Measurements from ENCODE around the gene PI4KB. TPM values are rescaled to one million over a fixed set of nuclear protein-coding genes. Genes with fewer than 3 reads are reported as not detected.

PI4KB gene
- total RNA-seq, 2 experiments from 2014 or later: 38.0 to 50.6 TPM

GRCh38 chr1:151325231-151325630, 2.0 kb downstream of the PI4KB start:
- ChIA-PET POLR2A (no interaction called here), CTCF (ENCODE audit: unreplicated experiment) (no interaction called here)
- Histone ChIP-seq H3K4me3 (ENCODE audit: low read depth, low read length, poor library complexity, severe bottlenecking) (no peak overlapping the region), H2AFZ (ENCODE audit: low read length) (no peak overlapping the region), H3K36me3 (ENCODE audit: insufficient read depth, low read length) (peaks cover 41% of the 10 kb centered on the region), H3K4me2 (ENCODE audit: low read length) (peak overlapping the region; percentile 90; the same call in 1 of the 2 replicates), H3K9me2 (ENCODE audit: insufficient read depth, low read length) (no peaks in the 10 kb centered on the region), H3K27ac (ENCODE audit: low read depth, low read length, poor library complexity, severe bottlenecking) (no peak overlapping the region), H3K79me2 (ENCODE audit: insufficient read depth, low read depth, low read length) (peaks cover 17% of the 10 kb centered on the region), H3K4me1 (ENCODE audit: insufficient read depth, low read length, poor library complexity, severe bottlenecking) (peaks cover 23% of the 10 kb centered on the region), H4K20me1 (ENCODE audit: insufficient read depth, low read length) (no peaks in the 10 kb centered on the region), H3K9me3 (ENCODE audit: low read length) (no peaks in the 10 kb centered on the region)
- intact Hi-C loops (cut with micrococcal nuclease; ENCODE audit: unreplicated experiment): loop anchor here (5.0 kb wide), 1 partner anchor 43 kb away; the partner anchor contains the start of gene ZNF687
- TF ChIP-seq EZH2phosphoT487 (IDR thresholded peaks at IDR 0.05; ENCODE audit: borderline replicate concordance, low read depth, low read length) (no peak), CTCF (conservative IDR thresholded peaks at IDR 0.05; ENCODE audit: low read length) (no peak)
- DNase-seq (ENCODE audit: low spot score): no peak
- BruUV-seq (replicated peaks): no TSS peak

DNA sequence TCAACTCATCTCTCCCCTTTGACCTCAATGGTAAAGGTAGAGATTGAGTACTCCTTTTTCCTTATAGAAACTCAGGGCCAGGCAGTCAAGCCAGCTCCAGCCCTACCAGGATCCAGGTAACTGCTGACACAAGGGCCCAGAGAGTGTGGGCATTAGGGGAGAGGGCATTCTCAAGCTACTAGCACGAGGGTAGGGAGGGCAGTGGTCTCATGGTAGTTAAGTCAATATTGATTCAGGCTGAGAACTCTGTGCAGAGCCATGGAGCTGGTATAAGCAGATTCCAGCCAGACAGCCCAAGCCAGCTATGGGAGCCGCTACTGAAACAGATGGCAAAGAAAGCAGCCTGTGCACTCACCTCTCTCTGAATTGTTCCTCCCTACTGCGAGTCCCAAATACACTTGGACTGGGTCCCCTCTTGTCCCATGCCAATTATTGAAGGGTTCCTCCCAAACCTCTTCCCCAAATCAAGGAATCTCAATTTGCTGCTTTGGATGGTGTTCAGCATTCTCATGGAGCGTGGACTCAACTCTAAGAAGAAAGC, 2.8 kb downstream of the PI4KB start:
- DNase-seq (ENCODE audit: low spot score): no peak
- no peak overlapping the region for H3K27ac ChIP-seq (ENCODE audit: low read depth, low read length, poor library complexity, severe bottlenecking)
- H3K9me2 ChIP-seq (ENCODE audit: insufficient read depth, low read length): no peaks in the 10 kb centered on the region
- H2AFZ ChIP-seq (ENCODE audit: low read length): no peak overlapping the region
- no peaks in the 10 kb centered on the region for H3K9me3 ChIP-seq (ENCODE audit: low read length)
- intact Hi-C loops (cut with micrococcal nuclease; ENCODE audit: unreplicated experiment): no loop called here
- ChIA-PET CTCF (ENCODE audit: unreplicated experiment) (no interaction called here), POLR2A (interaction anchor here (1.7 kb wide), 1 partner anchor 15 kb away, joined by 5 read pairs; no protein-coding TSS in a partner anchor)
- H3K4me2 ChIP-seq (ENCODE audit: low read length): no peak overlapping the region
- H3K4me3 ChIP-seq (ENCODE audit: low read depth, low read length, poor library complexity, severe bottlenecking): no peak overlapping the region
- peaks cover 23% of the 10 kb centered on the region for H3K4me1 ChIP-seq (ENCODE audit: insufficient read depth, low read length, poor library complexity, severe bottlenecking)
- peaks cover 47% of the 10 kb centered on the region for H3K36me3 ChIP-seq (ENCODE audit: insufficient read depth, low read length)
- no peaks in the 10 kb centered on the region for H4K20me1 ChIP-seq (ENCODE audit: insufficient read depth, low read length)
- TF ChIP-seq CTCF (conservative IDR thresholded peaks at IDR 0.05; ENCODE audit: low read length) (no peak), EZH2phosphoT487 (IDR thresholded peaks at IDR 0.05; ENCODE audit: borderline replicate concordance, low read depth, low read length) (no peak)
- H3K79me2 ChIP-seq (ENCODE audit: insufficient read depth, low read depth, low read length): peaks cover 17% of the 10 kb centered on the region
- no TSS peak for BruUV-seq (replicated peaks)

DNA sequence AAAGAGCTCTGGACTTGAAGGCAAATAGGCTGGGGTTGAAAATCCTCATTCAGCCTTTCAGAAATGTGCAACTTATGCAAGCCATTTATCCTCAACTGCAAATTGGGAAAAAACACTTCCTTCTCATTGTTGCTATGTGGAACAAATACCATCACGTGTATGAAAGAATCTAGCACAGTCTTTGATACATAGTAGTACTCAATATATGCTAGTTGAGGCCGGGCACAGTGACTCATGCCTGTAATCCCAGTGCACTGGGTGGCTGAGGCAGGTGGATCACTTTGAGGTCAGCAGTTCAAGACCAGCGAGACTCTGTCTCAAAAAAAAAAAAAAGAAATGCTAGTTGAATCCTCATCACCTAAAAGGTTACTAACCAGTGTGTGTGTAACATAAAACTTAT, 8.2 kb downstream of the PI4KB start:
- H3K4me3 ChIP-seq (ENCODE audit: low read depth, low read length, poor library complexity, severe bottlenecking): no peak overlapping the region
- ChIA-PET CTCF (ENCODE audit: unreplicated experiment) (no interaction called here), POLR2A (no interaction called here)
- no peak for TF ChIP-seq CTCF (conservative IDR thresholded peaks at IDR 0.05; ENCODE audit: low read length)
- TF ChIP-seq EZH2phosphoT487 (IDR thresholded peaks at IDR 0.05; ENCODE audit: borderline replicate concordance, low read depth, low read length): no peak
- no peaks in the 10 kb centered on the region for H3K9me2 ChIP-seq (ENCODE audit: insufficient read depth, low read length)
- H2AFZ ChIP-seq (ENCODE audit: low read length): no peak overlapping the region
- no peaks in the 10 kb centered on the region for H4K20me1 ChIP-seq (ENCODE audit: insufficient read depth, low read length)
- no peaks in the 10 kb centered on the region for H3K79me2 ChIP-seq (ENCODE audit: insufficient read depth, low read depth, low read length)
- no TSS peak for BruUV-seq (replicated peaks)
- DNase-seq (ENCODE audit: low spot score): no peak
- intact Hi-C loops (cut with micrococcal nuclease; ENCODE audit: unreplicated experiment): no loop called here
- peaks cover 69% of the 10 kb centered on the region for H3K36me3 ChIP-seq (ENCODE audit: insufficient read depth, low read length)
- no peaks in the 10 kb centered on the region for H3K4me1 ChIP-seq (ENCODE audit: insufficient read depth, low read length, poor library complexity, severe bottlenecking)
- H3K4me2 ChIP-seq (ENCODE audit: low read length): no peak overlapping the region
- no peaks in the 10 kb centered on the region for H3K9me3 ChIP-seq (ENCODE audit: low read length)
- no peak overlapping the region for H3K27ac ChIP-seq (ENCODE audit: low read depth, low read length, poor library complexity, severe bottlenecking)
